Loucy (cell line): ENCODE results near the gene CDH5.

Experiments
- CTCF ChIP-seq: fragments of 200-600 bp; sonication (generic); conservative IDR thresholded peaks from 2 replicates; pipeline ENCODE4 v1.5.1; 2014; ENCODE audit warnings: mild to moderate bottlenecking, antibody characterized with exemption, low read length
- EZH2phosphoT487 ChIP-seq: fragments of 200-600 bp; IDR thresholded peaks from 2 replicates; pipeline ENCODE4 v1.6.1; 2018; ENCODE audit warnings: antibody characterized with exemption, mild to moderate bottlenecking, moderate library complexity, borderline replicate concordance

GRCh38 chr16:66332634-66333610 lies 33.6 kb upstream of the CDH5 start:
- TF ChIP-seq CTCF (no peak), EZH2phosphoT487 (no peak)
